ENCODE data around the gene AKT1S1.

The AKT1S1 gene

GRCh38 chr19:49924004-49924880, 47.1 kb upstream of the AKT1S1 start (continued):
- TF ChIP-seq ZNF341 (tag by site-specific recombination; IDR thresholded peaks at IDR 0.05; ENCODE audit: low read depth): no peak
- TF ChIP-seq ZNF280D (tag by site-specific recombination; IDR thresholded peaks at IDR 0.05): no peak
- TF ChIP-seq ZNF398 (tag by site-specific recombination; IDR thresholded peaks at IDR 0.05): peak; percentile 70
- no peak for TF ChIP-seq ZNF26 (tag by site-specific recombination; IDR thresholded peaks at IDR 0.05)
- no peak for TF ChIP-seq ZNF549 (tag by site-specific recombination; IDR thresholded peaks at IDR 0.05)
- TF ChIP-seq ZBTB21 (tag by site-specific recombination; IDR thresholded peaks at IDR 0.05): no peak
- TF ChIP-seq HOXA7 (CRISPR knock-in tag; IDR thresholded peaks at IDR 0.05; ENCODE audit: borderline replicate concordance): no peak
- no peak for TF ChIP-seq ZNF132 (tag by site-specific recombination; IDR thresholded peaks at IDR 0.05; ENCODE audit: borderline replicate concordance)
- TF ChIP-seq ZXDB (tag by site-specific recombination; IDR thresholded peaks at IDR 0.05): no peak
- TF ChIP-seq ZNF580 (tag by site-specific recombination; IDR thresholded peaks at IDR 0.05): no peak
- no peak for TF ChIP-seq ZNF560 (tag by site-specific recombination; IDR thresholded peaks at IDR 0.05; ENCODE audit: borderline replicate concordance)
- TF ChIP-seq ZNF677 (tag by site-specific recombination; IDR thresholded peaks at IDR 0.05): no peak
- TF ChIP-seq ZNF423 (tag by site-specific recombination; IDR thresholded peaks at IDR 0.05): no peak
- TF ChIP-seq ZNF391 (tag by site-specific recombination; IDR thresholded peaks at IDR 0.05; ENCODE audit: borderline replicate concordance, low read depth): no peak
- TF ChIP-seq TCF7L2 (IDR thresholded peaks at IDR 0.05; ENCODE audit: borderline replicate concordance, low read depth, low read length): no peak
- TF ChIP-seq ZNF37A (tag by site-specific recombination; IDR thresholded peaks at IDR 0.05): no peak
- TF ChIP-seq ZNF23 (tag by site-specific recombination; IDR thresholded peaks at IDR 0.05; ENCODE audit: borderline replicate concordance): 0 out of 2 replicates have a peak, but pooled peaks have one; percentile 12
- peak; percentile 51; the same call in 1 of the 2 replicates for TF ChIP-seq ZBTB48 (tag by site-specific recombination; IDR thresholded peaks at IDR 0.05)
- no peak for TF ChIP-seq ZNF157 (tag by site-specific recombination; IDR thresholded peaks at IDR 0.05)
- no peak for TF ChIP-seq ZNF621 (tag by site-specific recombination; IDR thresholded peaks at IDR 0.05)
- TF ChIP-seq ZNF366 (tag by site-specific recombination; conservative IDR thresholded peaks at IDR 0.05): no peak
- TF ChIP-seq ZBTB10 (tag by site-specific recombination; IDR thresholded peaks at IDR 0.05): peak; percentile 41; the same call in 1 of the 2 replicates
- TF ChIP-seq ZNF18 (tag by site-specific recombination; IDR thresholded peaks at IDR 0.05): no peak
- no peak for TF ChIP-seq ZNF248 (tag by site-specific recombination; IDR thresholded peaks at IDR 0.05)
- TF ChIP-seq OSR2 (tag by site-specific recombination; IDR thresholded peaks at IDR 0.05): no peak
- TF ChIP-seq ZFP37 (tag by site-specific recombination; IDR thresholded peaks at IDR 0.05): no peak
- TF ChIP-seq ZNF48 (tag by site-specific recombination; IDR thresholded peaks at IDR 0.05): no peak
- TF ChIP-seq ZNF654 (tag by site-specific recombination; IDR thresholded peaks at IDR 0.05; ENCODE audit: low read depth): no peak
- TF ChIP-seq SP2 (tag by site-specific recombination; IDR thresholded peaks at IDR 0.05): no peak
